Ishikawa (cell line): Measurements from ENCODE around the gene ST6GALNAC1.

Experiments
- CEBPB ChIP-seq: IDR thresholded peaks from 2 replicates; pipeline ENCODE4 v1.6.1; 2012
- CREB1 ChIP-seq: IDR thresholded peaks from 2 replicates; pipeline ENCODE4 v1.6.1; 2012; ENCODE audit warnings: low read depth
- EGR1 ChIP-seq: IDR thresholded peaks from 2 replicates; pipeline ENCODE4 v1.6.1; 2012
- EP300 ChIP-seq: IDR thresholded peaks from 2 replicates; pipeline ENCODE4 v1.6.1; 2012; ENCODE audit warnings: borderline replicate concordance
- FOXM1 ChIP-seq: IDR thresholded peaks from 2 replicates; pipeline ENCODE4 v1.6.1; 2012; ENCODE audit warnings: low read depth, borderline replicate concordance
- MAX ChIP-seq: IDR thresholded peaks from 2 replicates; pipeline ENCODE4 v1.6.1; 2012
- NFIC ChIP-seq: IDR thresholded peaks from 2 replicates; pipeline ENCODE4 v1.6.1; 2012
- RAD21 ChIP-seq: IDR thresholded peaks from 2 replicates; pipeline ENCODE4 v1.6.1; 2012; ENCODE audit warnings: low read depth
- REST ChIP-seq: IDR thresholded peaks from 2 replicates; pipeline ENCODE4 v1.6.1; 2012; ENCODE audit warnings: low read depth, mild to moderate bottlenecking
- TAF1 ChIP-seq: IDR thresholded peaks from 2 replicates; pipeline ENCODE4 v1.6.1; 2012; ENCODE audit warnings: low read depth, mild to moderate bottlenecking
- TCF12 ChIP-seq: IDR thresholded peaks from 2 replicates; pipeline ENCODE4 v1.6.1; 2012; ENCODE audit warnings: low read depth
- TEAD4 ChIP-seq: IDR thresholded peaks from 2 replicates; pipeline ENCODE4 v1.6.1; 2012
- USF1 ChIP-seq: IDR thresholded peaks from 2 replicates; pipeline ENCODE4 v1.6.1; 2012
- YY1 ChIP-seq: IDR thresholded peaks from 2 replicates; pipeline ENCODE4 v1.6.1; 2012; ENCODE audit warnings: low read depth
- ZBTB7A ChIP-seq: IDR thresholded peaks from 2 replicates; pipeline ENCODE4 v1.6.1; 2012; ENCODE audit warnings: low read depth

The ST6GALNAC1 gene

GRCh38 chr17:76678330-76678729 is 34.8 kb upstream of the ST6GALNAC1 start:
- no peak for TF ChIP-seq CEBPB
- TF ChIP-seq TCF12: no peak
- TF ChIP-seq FOXM1: no peak
- no peak for TF ChIP-seq TAF1

- no peak for TF ChIP-seq CREB1
- TF ChIP-seq REST: no peak
- no peak for TF ChIP-seq TAF1
- TF ChIP-seq NFIC: no peak
- TF ChIP-seq EGR1: no peak
- no peak for TF ChIP-seq ZBTB7A
- no peak for TF ChIP-seq MAX
- no peak for TF ChIP-seq YY1
- TF ChIP-seq FOXM1: no peak
- no peak for TF ChIP-seq TCF12
- TF ChIP-seq TEAD4: no peak
- no peak for TF ChIP-seq USF1
- no peak for TF ChIP-seq CEBPB
Measured at GRCh38 chr17:76677406-76677805, 33.8 kb upstream of the ST6GALNAC1 start.

- TF ChIP-seq NFIC: no peak
- TF ChIP-seq TCF12: no peak
- no peak for TF ChIP-seq YY1
Measured at GRCh38 chr17:76676629-76677028, 33.1 kb upstream of the ST6GALNAC1 start.

- TF ChIP-seq MAX (no peak), EP300 (no peak), CREB1 (no peak), YY1 (no peak), NFIC (no peak), REST (no peak), TCF12 (no peak), USF1 (no peak), CEBPB (no peak)
Measured at GRCh38 chr17:76675648-76676047, 32.1 kb upstream of the ST6GALNAC1 start.

GRCh38 chr17:76674600-76674999 is 31.0 kb upstream of the ST6GALNAC1 start:
- TF ChIP-seq TAF1 (no peak), ZBTB7A (no peak), CEBPB (no peak), REST (no peak), USF1 (peak; percentile 52), MAX (no peak), RAD21 (no peak)
